ENCODE results near the gene GAREM1.

GAREM1 gene

DNA sequence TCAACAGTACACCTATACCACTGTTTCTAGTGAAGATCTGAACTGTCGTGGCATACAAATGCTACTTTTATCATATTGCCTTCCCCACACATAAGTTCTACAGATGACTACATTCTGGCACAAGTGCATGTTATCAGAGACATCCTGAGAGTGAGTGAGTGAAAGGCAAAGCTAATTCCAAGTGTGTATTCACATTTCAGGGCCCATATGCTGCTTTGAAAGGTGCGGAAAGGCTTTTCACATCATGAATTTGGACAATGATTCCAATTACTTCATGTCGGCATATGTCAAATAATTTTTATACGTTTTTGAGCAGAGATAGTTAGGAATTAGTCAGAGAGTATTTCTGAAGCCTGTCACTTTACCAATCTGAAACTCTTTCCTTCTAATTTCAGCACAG is 101.7 kb downstream of the GAREM1 start:
- H3K23ac ChIP-seq (ENCODE audit: low read depth, low read length, poor library complexity) = no peak overlapping the region
- H3K4me1 ChIP-seq (ENCODE audit: control insufficient read depth in 2 of 2, insufficient read depth in 1 of 2, low read depth in 1 of 2, low read length in 2 of 2) = peaks cover 0 to 4% of the 10 kb centered on the region in 2 donors
- H3K4me2 ChIP-seq (ENCODE audit: insufficient read depth, low read length, poor library complexity, severe bottlenecking) = no peak overlapping the region
- H2BK5ac ChIP-seq (ENCODE audit: low read length) = no peak overlapping the region
- no peak overlapping the region for H3K18ac ChIP-seq (ENCODE audit: low read length)
- H4K8ac ChIP-seq (ENCODE audit: low read depth, low read length) = no peak overlapping the region
- H3K9ac ChIP-seq (ENCODE audit: low read depth, low read length, poor library complexity) = no peak overlapping the region
- H3K27me3 ChIP-seq (ENCODE audit: control insufficient read depth in 3 of 3, insufficient read depth in 3 of 3, low read depth in 1 of 3, low read length in 3 of 3) = no peaks in the 10 kb centered on the region
- no peak overlapping the region for H3K14ac ChIP-seq (ENCODE audit: low read length)
- no peaks in the 10 kb centered on the region for H3K9me3 ChIP-seq (replicated peaks in 1 of 2; ENCODE audit: control insufficient read depth in 2 of 2, insufficient read depth in 1 of 2, low read depth in 1 of 2, low read length in 2 of 2)
- no peak overlapping the region for H2AK5ac ChIP-seq (ENCODE audit: low read depth, low read length)
- no peak for DNase-seq (ENCODE audit: low spot score)
- no peak overlapping the region for H3K4ac ChIP-seq (ENCODE audit: low read length)
- no peaks in the 10 kb centered on the region for H3K36me3 ChIP-seq (replicated peaks in 1 of 2; ENCODE audit: control insufficient read depth in 2 of 2, insufficient read depth in 2 of 2, low read length in 2 of 2)
- WGBS, 2 donors (ENCODE audit: extremely low coverage in 2 of 2, insufficient read length in 2 of 2, insufficient replicate concordance in 1 of 2) = no CpG with 5 or more reads among the region's 4 CpGs
- H3K27ac ChIP-seq (replicated peaks; ENCODE audit: low read length) = no peak overlapping the region
- H2BK15ac ChIP-seq (ENCODE audit: low read length) = no peak overlapping the region
- no peak overlapping the region for H2AFZ ChIP-seq (ENCODE audit: low read length)
- H2BK12ac ChIP-seq (ENCODE audit: low read length) = no peak overlapping the region
- no peaks in the 10 kb centered on the region for H3K79me1 ChIP-seq (ENCODE audit: low read depth, low read length)
- H2BK120ac ChIP-seq (ENCODE audit: low read depth, low read length) = no peak overlapping the region
- no peak overlapping the region for H3K4me3 ChIP-seq (ENCODE audit: low read length in 2 of 2)
- H4K91ac ChIP-seq (ENCODE audit: low read depth, low read length, poor library complexity) = no peak overlapping the region

DNA sequence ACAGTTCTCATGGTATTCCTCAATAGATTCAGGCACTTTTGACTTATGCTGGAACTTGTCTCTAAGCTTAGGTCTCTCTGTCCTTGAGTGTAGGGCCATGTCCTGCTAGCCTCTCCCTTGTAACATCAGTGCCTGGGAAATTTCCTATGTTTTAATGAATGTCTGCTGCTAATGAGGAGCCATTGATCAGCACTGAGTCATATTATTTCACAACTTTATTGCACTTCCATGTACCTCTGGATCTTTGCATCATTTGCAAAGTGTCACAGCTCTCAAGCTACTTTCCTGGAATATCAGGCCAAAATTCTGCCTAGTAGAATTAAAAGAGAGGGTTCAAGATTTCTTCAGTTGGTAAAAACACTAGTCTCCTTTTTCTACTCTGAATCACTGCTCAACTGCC is 102.5 kb downstream of the GAREM1 start:
- Histone ChIP-seq H3K4me2 (ENCODE audit: insufficient read depth, low read length, poor library complexity, severe bottlenecking) (no peak overlapping the region), H3K4me3 (ENCODE audit: low read length in 2 of 2) (no peak overlapping the region), H4K91ac (ENCODE audit: low read depth, low read length, poor library complexity) (no peak overlapping the region), H3K36me3 (replicated peaks in 1 of 2; ENCODE audit: control insufficient read depth in 2 of 2, insufficient read depth in 2 of 2, low read length in 2 of 2) (no peaks in the 10 kb centered on the region), H3K9ac (ENCODE audit: low read depth, low read length, poor library complexity) (no peak overlapping the region), H3K23ac (ENCODE audit: low read depth, low read length, poor library complexity) (no peak overlapping the region), H2BK12ac (ENCODE audit: low read length) (no peak overlapping the region), H2BK15ac (ENCODE audit: low read length) (no peak overlapping the region), H3K14ac (ENCODE audit: low read length) (no peak overlapping the region), H4K8ac (ENCODE audit: low read depth, low read length) (no peak overlapping the region), H3K27me3 (ENCODE audit: control insufficient read depth in 3 of 3, insufficient read depth in 3 of 3, low read depth in 1 of 3, low read length in 3 of 3) (no peaks in the 10 kb centered on the region), H3K9me3 (replicated peaks in 1 of 2; ENCODE audit: control insufficient read depth in 2 of 2, insufficient read depth in 1 of 2, low read depth in 1 of 2, low read length in 2 of 2) (no peaks in the 10 kb centered on the region), H2BK120ac (ENCODE audit: low read depth, low read length) (no peak overlapping the region), H2AFZ (ENCODE audit: low read length) (no peak overlapping the region), H3K4ac (ENCODE audit: low read length) (no peak overlapping the region), H3K27ac (replicated peaks; ENCODE audit: low read length) (no peak overlapping the region), H2AK5ac (ENCODE audit: low read depth, low read length) (no peak overlapping the region), H3K79me1 (ENCODE audit: low read depth, low read length) (no peaks in the 10 kb centered on the region), H2BK5ac (ENCODE audit: low read length) (no peak overlapping the region), H3K18ac (ENCODE audit: low read length) (no peak overlapping the region), H3K4me1 (ENCODE audit: control insufficient read depth in 2 of 2, insufficient read depth in 1 of 2, low read depth in 1 of 2, low read length in 2 of 2) (peaks cover 0 to 4% of the 10 kb centered on the region in 2 donors)
- no peak for DNase-seq (ENCODE audit: low spot score)

DNA sequence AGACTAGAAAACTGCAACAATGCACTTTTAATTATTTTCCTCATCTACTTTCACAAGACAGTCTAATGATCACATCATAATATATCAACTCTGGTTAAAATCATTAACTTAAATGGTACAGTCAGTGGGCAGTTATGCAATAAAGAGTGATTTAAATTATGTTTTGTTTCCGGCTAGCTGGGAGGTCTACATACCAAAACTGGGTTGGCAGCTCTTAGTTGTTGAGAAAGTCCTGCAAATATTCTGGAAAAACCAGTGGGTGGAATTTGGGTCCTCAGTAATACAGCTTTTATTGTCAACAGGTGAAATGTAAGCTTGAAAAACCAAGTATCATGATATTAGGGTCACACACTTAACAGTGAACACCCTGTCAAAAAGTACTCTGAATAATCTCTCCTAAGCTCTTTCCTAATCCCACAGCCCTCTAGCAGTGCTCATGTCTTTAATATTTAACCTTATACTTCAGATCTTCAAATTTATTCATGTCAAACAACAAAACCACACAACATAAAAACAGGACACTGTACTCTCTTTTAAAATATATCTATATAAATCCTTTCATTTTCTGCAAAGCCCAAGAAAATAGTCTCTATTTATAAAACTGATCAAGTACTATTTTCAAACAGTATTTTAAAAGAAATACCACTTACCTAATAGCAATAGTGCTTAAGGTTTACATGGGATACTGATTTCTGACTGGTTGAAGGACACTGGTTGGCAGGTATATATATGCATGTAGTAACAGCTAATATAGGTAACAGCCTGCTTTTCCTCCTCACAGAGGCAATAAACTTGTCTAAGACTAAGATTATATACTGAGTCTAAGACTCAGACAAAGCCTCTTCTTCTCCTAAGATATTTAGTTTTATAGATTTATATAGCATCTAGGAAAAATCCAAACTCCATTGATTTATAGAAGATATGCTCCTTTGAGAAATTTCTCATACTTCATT is 103.8 kb downstream of the GAREM1 start:
- H3K14ac ChIP-seq (ENCODE audit: low read length) = no peak overlapping the region
- H2AK5ac ChIP-seq (ENCODE audit: low read depth, low read length) = no peak overlapping the region
- H3K4me2 ChIP-seq (ENCODE audit: insufficient read depth, low read length, poor library complexity, severe bottlenecking) = no peak overlapping the region
- no peaks in the 10 kb centered on the region for H3K27me3 ChIP-seq (ENCODE audit: control insufficient read depth in 3 of 3, insufficient read depth in 3 of 3, low read depth in 1 of 3, low read length in 3 of 3)
- H2BK15ac ChIP-seq (ENCODE audit: low read length) = no peak overlapping the region
- no peaks in the 10 kb centered on the region for H3K9me3 ChIP-seq (replicated peaks in 1 of 2; ENCODE audit: control insufficient read depth in 2 of 2, insufficient read depth in 1 of 2, low read depth in 1 of 2, low read length in 2 of 2)
- no peak overlapping the region for H2BK12ac ChIP-seq (ENCODE audit: low read length)
- WGBS, 2 donors (ENCODE audit: extremely low coverage in 2 of 2, insufficient read length in 2 of 2, insufficient replicate concordance in 1 of 2) = no CpG with 5 or more reads among the region's 1 CpG
- no peak overlapping the region for H2AFZ ChIP-seq (ENCODE audit: low read length)
- no peak overlapping the region for H4K91ac ChIP-seq (ENCODE audit: low read depth, low read length, poor library complexity)
- H2BK5ac ChIP-seq (ENCODE audit: low read length) = no peak overlapping the region
- no peak overlapping the region for H3K23ac ChIP-seq (ENCODE audit: low read depth, low read length, poor library complexity)
- H4K8ac ChIP-seq (ENCODE audit: low read depth, low read length) = no peak overlapping the region
- H3K79me1 ChIP-seq (ENCODE audit: low read depth, low read length) = no peaks in the 10 kb centered on the region
- H3K9ac ChIP-seq (ENCODE audit: low read depth, low read length, poor library complexity) = no peak overlapping the region
- no peak overlapping the region for H3K4ac ChIP-seq (ENCODE audit: low read length)
- DNase-seq (ENCODE audit: low spot score) = no peak
- no peak overlapping the region for H3K18ac ChIP-seq (ENCODE audit: low read length)
- peaks cover 0 to 2% of the 10 kb centered on the region in 2 donors for H3K4me1 ChIP-seq (ENCODE audit: control insufficient read depth in 2 of 2, insufficient read depth in 1 of 2, low read depth in 1 of 2, low read length in 2 of 2)
- H3K27ac ChIP-seq (replicated peaks; ENCODE audit: low read length) = no peak overlapping the region
- H2BK120ac ChIP-seq (ENCODE audit: low read depth, low read length) = no peak overlapping the region
- H3K36me3 ChIP-seq (replicated peaks in 1 of 2; ENCODE audit: control insufficient read depth in 2 of 2, insufficient read depth in 2 of 2, low read length in 2 of 2) = no peaks in the 10 kb centered on the region
- H3K4me3 ChIP-seq (ENCODE audit: low read length in 2 of 2) = no peak overlapping the region

DNA sequence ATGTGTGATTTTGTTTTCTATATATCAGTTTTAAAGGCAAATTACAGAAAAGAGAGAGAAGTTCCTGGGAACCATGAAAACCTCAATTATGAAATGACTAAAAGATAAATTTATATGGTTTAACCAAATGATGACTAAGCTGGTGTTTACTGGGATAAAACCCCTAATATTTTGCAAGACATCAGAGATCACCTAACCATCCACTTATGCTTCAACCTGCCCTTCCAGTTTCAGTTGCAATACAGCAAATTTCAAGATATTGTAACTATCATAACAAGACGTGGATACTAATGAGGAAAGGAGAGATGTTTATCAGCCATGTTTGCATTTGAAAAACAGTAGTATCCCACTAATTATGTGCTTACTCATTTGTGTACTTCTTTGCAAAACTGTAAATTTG is 108.2 kb downstream of the GAREM1 start:
- Histone ChIP-seq H3K9ac (ENCODE audit: low read depth, low read length, poor library complexity) (no peak overlapping the region), H3K23ac (ENCODE audit: low read depth, low read length, poor library complexity) (no peak overlapping the region), H3K18ac (ENCODE audit: low read length) (no peak overlapping the region), H3K4ac (ENCODE audit: low read length) (no peak overlapping the region), H3K9me3 (replicated peaks in 1 of 2; ENCODE audit: control insufficient read depth in 2 of 2, insufficient read depth in 1 of 2, low read depth in 1 of 2, low read length in 2 of 2) (no peaks in the 10 kb centered on the region), H4K91ac (ENCODE audit: low read depth, low read length, poor library complexity) (no peak overlapping the region), H2BK5ac (ENCODE audit: low read length) (no peak overlapping the region), H3K36me3 (replicated peaks in 1 of 2; ENCODE audit: control insufficient read depth in 2 of 2, insufficient read depth in 2 of 2, low read length in 2 of 2) (no peaks in the 10 kb centered on the region), H3K27ac (replicated peaks; ENCODE audit: low read length) (no peak overlapping the region), H4K8ac (ENCODE audit: low read depth, low read length) (no peak overlapping the region), H3K14ac (ENCODE audit: low read length) (no peak overlapping the region), H2AK5ac (ENCODE audit: low read depth, low read length) (no peak overlapping the region), H2BK15ac (ENCODE audit: low read length) (no peak overlapping the region), H2AFZ (ENCODE audit: low read length) (no peak overlapping the region), H3K4me1 (ENCODE audit: control insufficient read depth in 2 of 2, insufficient read depth in 1 of 2, low read depth in 1 of 2, low read length in 2 of 2) (no peaks in the 10 kb centered on the region), H2BK120ac (ENCODE audit: low read depth, low read length) (no peak overlapping the region), H3K4me3 (ENCODE audit: low read length in 2 of 2) (no peak overlapping the region), H3K27me3 (ENCODE audit: control insufficient read depth in 3 of 3, insufficient read depth in 3 of 3, low read depth in 1 of 3, low read length in 3 of 3) (no peaks in the 10 kb centered on the region), H3K4me2 (ENCODE audit: insufficient read depth, low read length, poor library complexity, severe bottlenecking) (no peak overlapping the region), H3K79me1 (ENCODE audit: low read depth, low read length) (no peaks in the 10 kb centered on the region), H2BK12ac (ENCODE audit: low read length) (no peak overlapping the region)
- no peak for DNase-seq (ENCODE audit: low spot score)
- WGBS, 2 donors (ENCODE audit: extremely low coverage in 2 of 2, insufficient read length in 2 of 2, insufficient replicate concordance in 1 of 2) = no CpG with 5 or more reads among the region's 1 CpG

All from neuronal stem cell (in vitro differentiated cells).